RWPE1 (cell line): Measurements from ENCODE around the gene GAPT.
A peak's percentile ranks its signal among the peaks of the same experiment; 100 is the strongest.

ENCODE experiments used
- CTCF ChIA-PET: fragments of 350-600 bp; sonication (Branson Sonifier 250); formaldehyde crosslinking; extraction: SDS; loops from one replicate; lab custom pipeline; 2021; lab: Yijun Ruan, JAX
- POLR2A ChIA-PET: fragments of 400-600 bp; formaldehyde crosslinking; extraction: SDS; loops from one replicate; lab custom pipeline; 2020; ENCODE audit warnings: antibody characterized with exemption; ENCODE audit not compliant: low non-redundant PET; lab: Yijun Ruan, JAX
- DNase-seq: peaks from one replicate; pipeline ENCODE4 v3.0.0; 2012; ENCODE audit warnings: low spot score
- H3K27ac ChIP-seq: fragments of 450-650 bp; 2 replicates; pipeline ENCODE4 v1.5.1; 2017
- CTCF ChIP-seq: fragments of 450-650 bp; conservative IDR thresholded peaks from 2 replicates; pipeline ENCODE4 v1.5.1; 2017; ENCODE audit warnings: low read depth, mild to moderate bottlenecking

Gene GAPT

GRCh38 chr5:58460002-58460731 lies 31.1 kb upstream of the GAPT start, which contains the start of gene PLK2:
TSS of gene PLK2 (minus strand) at chr5:58460086. CDS start at chr5:58459959, 127 bp downstream.
- no peak for TF ChIP-seq CTCF
- CTCF ChIA-PET: interaction anchor here (0.6 to 4.2 kb wide), 32 partner anchors 34 to 1180 kb away, joined by 3 to 40 read pairs (median 3); no protein-coding TSS in a partner anchor
- H3K27ac ChIP-seq: peak within 1 kb of the TSS; percentile 94
- POLR2A ChIA-PET: interaction anchor here (0.5 to 1.7 kb wide), 5 partner anchors 145 to 1162 kb away, joined by 3 to 6 read pairs (median 4); no protein-coding TSS in a partner anchor
- DNase-seq: peak; percentile 93

GRCh38 chr5:58460732-58461286 lies 30.4 kb upstream of the GAPT start:
- TF ChIP-seq CTCF: peak; percentile 89
- CTCF ChIA-PET: interaction anchor here (0.6 to 4.2 kb wide), 36 partner anchors 35 to 1180 kb away, joined by 3 to 40 read pairs (median 4); no protein-coding TSS in a partner anchor
- POLR2A ChIA-PET: interaction anchor here (0.9 to 1.7 kb wide), 4 partner anchors 146 to 1163 kb away, joined by 3 to 6 read pairs (median 5); no protein-coding TSS in a partner anchor
- peak; percentile 87 for DNase-seq
- peak overlapping the region; percentile 94 for H3K27ac ChIP-seq

- POLR2A ChIA-PET: no interaction called here
- DNase-seq: peak; percentile 70
Measured at GRCh38 chr5:58462154-58462553, 29.1 kb upstream of the GAPT start.

GRCh38 chr5:58462623-58463230 lies 28.5 kb upstream of the GAPT start:
- CTCF ChIA-PET: interaction anchor here (0.6 to 1.3 kb wide), 8 partner anchors 52 to 1168 kb away, joined by 3 to 5 read pairs (median 4); no protein-coding TSS in a partner anchor
- peak; percentile 54 for DNase-seq
- no peak overlapping the region for H3K27ac ChIP-seq
- POLR2A ChIA-PET: no interaction called here
- TF ChIP-seq CTCF: peak; percentile 68

More at GRCh38 chr5:58462154-58462553, 29.1 kb upstream of the GAPT start:
- TF ChIP-seq CTCF: no peak
- H3K27ac ChIP-seq: no peak overlapping the region
- CTCF ChIA-PET: interaction anchor here (0.5 to 4.2 kb wide), 7 partner anchors 106 to 1167 kb away, joined by 3 to 40 read pairs (median 3); no protein-coding TSS in a partner anchor

GRCh38 chr5:58466939-58467338 lies 24.3 kb upstream of the GAPT start:
- ChIA-PET POLR2A (no interaction called here), CTCF (no interaction called here)
- DNase-seq: no peak
- no peak for TF ChIP-seq CTCF
- H3K27ac ChIP-seq: no peak overlapping the region

- no peak for DNase-seq
- TF ChIP-seq CTCF: no peak
- ChIA-PET POLR2A (no interaction called here), CTCF (interaction anchor here (0.7 to 0.9 kb wide), 2 partner anchors 1096 to 1223 kb away, joined by 3 to 6 read pairs; no protein-coding TSS in a partner anchor)
- no peak overlapping the region for H3K27ac ChIP-seq
Measured at GRCh38 chr5:58469896-58470295, 21.3 kb upstream of the GAPT start.
